NCI-H510A treated with DMSO at 0.1 percent for 48 hours (cell line): Measurements from ENCODE around the gene TMEM270.
A peak's percentile ranks its signal among the peaks of the same experiment; 100 is the strongest.
"Not testable (repeated sequence)": the region's sequence is repeated elsewhere in the genome, so short reads cannot be mapped to it uniquely, and the experiment has no call there.

Experiments
- DNase-seq: peaks from one replicate; lab custom pipeline; 2025; lab: John Stamatoyannopoulos, UW

TMEM270 gene

GRCh38 chr7:73861305-73861704 lies 346 bp downstream of the TMEM270 start:
- no peak for DNase-seq

- DNase-seq: peak; percentile 16
Observed at GRCh38 chr7:73864981-73865711, 4.2 kb downstream of the TMEM270 start.

GRCh38 chr7:73865738-73866445 lies 4.9 kb downstream of the TMEM270 start:
- peak; percentile 2 for DNase-seq

GRCh38 chr7:73866446-73866767 lies 5.4 kb downstream of the TMEM270 start:
- no peak for DNase-seq

- DNase-seq: no peak
Observed at GRCh38 chr7:73869011-73869798, 8.2 kb downstream of the TMEM270 start.

- no peak for DNase-seq
Observed at GRCh38 chr7:73870041-73870492, 9.1 kb downstream of the TMEM270 start.

GRCh38 chr7:73871163-73872011 lies 10.4 kb downstream of the TMEM270 start:
- DNase-seq: no peak

GRCh38 chr7:73872056-73872908 lies 11.3 kb downstream of the TMEM270 start:
- DNase-seq: no peak

- no peak for DNase-seq
Observed at GRCh38 chr7:73876361-73876760, 15.4 kb downstream of the TMEM270 start.

- DNase-seq: no peak
Observed at GRCh38 chr7:73876973-73877372, 16.0 kb downstream of the TMEM270 start.

GRCh38 chr7:73879977-73880681 lies 19.2 kb downstream of the TMEM270 start:
- DNase-seq: no peak

- DNase-seq: no peak
Observed at GRCh38 chr7:73880755-73881328, 19.9 kb downstream of the TMEM270 start.

- no peak for DNase-seq
Observed at GRCh38 chr7:73881352-73882046, 20.5 kb downstream of the TMEM270 start.

- DNase-seq: no peak
Observed at GRCh38 chr7:73882047-73882402, 21.1 kb downstream of the TMEM270 start.

GRCh38 chr7:73884867-73885422 lies 24.0 kb downstream of the TMEM270 start:
- not testable (repeated sequence) for DNase-seq

- no peak for DNase-seq
Observed at GRCh38 chr7:73885433-73885974, 24.5 kb downstream of the TMEM270 start.

- no peak for DNase-seq
Observed at GRCh38 chr7:73885975-73886798, 25.2 kb downstream of the TMEM270 start.

- DNase-seq: no peak
Observed at GRCh38 chr7:73887762-73888161, 26.8 kb downstream of the TMEM270 start.
